ENCODE measurements around the gene B4GALT2. TPM values are rescaled to one million over a fixed set of nuclear protein-coding genes. Genes with fewer than 3 reads are reported as not detected.

The B4GALT2 gene
- total RNA-seq, 4 donors from 2014 or later: 21.4 to 51.4 (median 41.0) TPM

GRCh38 chr1:43944860-43945259 lies 34.1 kb upstream of the B4GALT2 start:
- H3K4me1 ChIP-seq: peaks cover 39% of the 10 kb centered on the region

DNA sequence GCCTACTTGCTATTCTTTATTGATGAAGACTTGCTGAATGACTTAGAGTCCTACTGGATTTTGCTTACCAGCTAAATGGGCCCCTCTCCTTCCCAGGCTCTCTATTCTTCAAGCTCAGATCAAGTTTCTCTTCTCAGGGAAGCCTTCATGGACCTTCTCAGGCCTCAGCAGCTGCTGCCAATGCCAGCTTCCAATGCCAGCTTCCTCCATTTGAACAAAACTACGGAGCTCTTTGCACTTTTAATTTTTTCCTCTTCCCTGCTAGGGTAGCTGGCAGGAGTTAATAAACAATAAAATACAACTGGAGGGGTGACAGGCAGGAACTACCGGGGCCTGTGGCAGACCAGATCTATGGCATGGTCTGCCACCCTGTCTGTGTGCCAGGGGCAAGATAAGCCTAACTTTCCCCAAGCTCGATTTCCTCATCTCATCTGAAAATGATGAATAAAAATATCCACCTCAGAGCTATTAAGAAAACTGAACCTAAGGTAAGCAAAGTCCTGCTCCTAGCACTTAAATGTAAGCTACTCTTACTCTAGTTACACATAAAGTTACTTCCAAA lies 33.3 kb upstream of the B4GALT2 start:
- TF ChIP-seq, protein P1, sequence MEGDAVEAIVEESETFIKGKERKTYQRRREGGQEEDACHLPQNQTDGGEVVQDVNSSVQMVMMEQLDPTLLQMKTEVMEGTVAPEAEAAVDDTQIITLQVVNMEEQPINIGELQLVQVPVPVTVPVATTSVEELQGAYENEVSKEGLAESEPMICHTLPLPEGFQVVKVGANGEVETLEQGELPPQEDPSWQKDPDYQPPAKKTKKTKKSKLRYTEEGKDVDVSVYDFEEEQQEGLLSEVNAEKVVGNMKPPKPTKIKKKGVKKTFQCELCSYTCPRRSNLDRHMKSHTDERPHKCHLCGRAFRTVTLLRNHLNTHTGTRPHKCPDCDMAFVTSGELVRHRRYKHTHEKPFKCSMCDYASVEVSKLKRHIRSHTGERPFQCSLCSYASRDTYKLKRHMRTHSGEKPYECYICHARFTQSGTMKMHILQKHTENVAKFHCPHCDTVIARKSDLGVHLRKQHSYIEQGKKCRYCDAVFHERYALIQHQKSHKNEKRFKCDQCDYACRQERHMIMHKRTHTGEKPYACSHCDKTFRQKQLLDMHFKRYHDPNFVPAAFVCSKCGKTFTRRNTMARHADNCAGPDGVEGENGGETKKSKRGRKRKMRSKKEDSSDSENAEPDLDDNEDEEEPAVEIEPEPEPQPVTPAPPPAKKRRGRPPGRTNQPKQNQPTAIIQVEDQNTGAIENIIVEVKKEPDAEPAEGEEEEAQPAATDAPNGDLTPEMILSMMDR (IDR thresholded peaks at IDR 0.05): no peak

More at GRCh38 chr1:43944860-43945259, 34.1 kb upstream of the B4GALT2 start:
- no peak for DNase-seq (ENCODE audit: low spot score in 2 of 2)
- no peak overlapping the region for H3K27ac ChIP-seq
- 89% methylated on average over 1 of the region's 1 CpG for WGBS
- no peak for TF ChIP-seq POLR2AphosphoS5 (IDR thresholded peaks at IDR 0.05)
- TF ChIP-seq, protein P1 (IDR thresholded peaks at IDR 0.05): no peak
- TF ChIP-seq POLR2A (IDR thresholded peaks at IDR 0.05): no peak
- TF ChIP-seq EP300 (IDR thresholded peaks at IDR 0.05): no peak
- H3K9me3 ChIP-seq: no peaks in the 10 kb centered on the region
- no peaks in the 10 kb centered on the region for H3K27me3 ChIP-seq
- peaks cover 8% of the 10 kb centered on the region for H3K36me3 ChIP-seq
- no peak overlapping the region for H3K4me3 ChIP-seq

GRCh38 chr1:43946236-43947060 lies 32.6 kb upstream of the B4GALT2 start, which contains the start of gene IPO13:
Gene IPO13 (plus strand): TSS chr1:43946950. CDS start chr1:43947601, 651 bp downstream.
- WGBS: 0% methylated on average over 15 of the region's 74 CpGs
- peak within 1 kb of the TSS; percentile 87 for H3K4me3 ChIP-seq
- H3K27me3 ChIP-seq: no peaks in the 10 kb centered on the region
- peaks cover 39% of the 10 kb centered on the region for H3K4me1 ChIP-seq
- TF ChIP-seq EP300 (IDR thresholded peaks at IDR 0.05): no peak
- peak; percentile 27 to 52 for TF ChIP-seq POLR2A (IDR thresholded peaks at IDR 0.05)
- TF ChIP-seq, protein P1 (IDR thresholded peaks at IDR 0.05): peak; percentile 65 to 80
- TF ChIP-seq POLR2AphosphoS5 (IDR thresholded peaks at IDR 0.05): peak in 2 of 3 donors; percentile 89 to 93
- H3K36me3 ChIP-seq: peaks cover 8% of the 10 kb centered on the region
- peak within 1 kb of the TSS; percentile 93 for H3K27ac ChIP-seq
- peak; percentile 95 to 96 for DNase-seq (ENCODE audit: low spot score in 2 of 2)
- H3K9me3 ChIP-seq: no peaks in the 10 kb centered on the region

More for the DNA sequence above, 33.3 kb upstream of the B4GALT2 start:
- Histone ChIP-seq H3K9me3 (no peaks in the 10 kb centered on the region), H3K27me3 (no peaks in the 10 kb centered on the region), H3K4me3 (peak overlapping the region; percentile 87), H3K36me3 (peaks cover 8% of the 10 kb centered on the region), H3K27ac (peak overlapping the region; percentile 93), H3K4me1 (peaks cover 39% of the 10 kb centered on the region)
- WGBS: 17% methylated on average over 3 of the region's 3 CpGs
- DNase-seq (ENCODE audit: low spot score in 2 of 2): no peak

GRCh38 chr1:43947061-43947873 lies 31.7 kb upstream of the B4GALT2 start:
- H3K4me3 ChIP-seq: peak overlapping the region; percentile 87
- peak overlapping the region; percentile 93 for H3K27ac ChIP-seq
- TF ChIP-seq EP300 (IDR thresholded peaks at IDR 0.05) (no peak), POLR2AphosphoS5 (IDR thresholded peaks at IDR 0.05) (no peak), POLR2A (IDR thresholded peaks at IDR 0.05) (no peak)
- TF ChIP-seq, protein P1 (IDR thresholded peaks at IDR 0.05): no peak
- H3K4me1 ChIP-seq: peaks cover 39% of the 10 kb centered on the region
- peaks cover 8% of the 10 kb centered on the region for H3K36me3 ChIP-seq
- DNase-seq (ENCODE audit: low spot score in 2 of 2): no peak
- 8% methylated on average over 20 of the region's 27 CpGs for WGBS
- no peaks in the 10 kb centered on the region for H3K9me3 ChIP-seq
- no peaks in the 10 kb centered on the region for H3K27me3 ChIP-seq
